Spleen (tissue), 11 donors: ENCODE results near the gene PTPRN2. TPM values are rescaled to one million over a fixed set of nuclear protein-coding genes. Genes with fewer than 3 reads are reported as not detected.

Source experiments
- DNase-seq: peaks from one replicate; pipeline ENCODE4 v3.0.0-alpha.2; 2020
- H3K27ac ChIP-seq, 8 donors: fragments of 200-600 bp; sonication (generic) in 7 of 8; 1 replicate in 4 of 8; 2 replicates in 4 of 8; pipeline versions ENCODE4 v1.5.0 to v1.8.0; 2016 to 2021; ENCODE audit warnings: inconsistent platforms in 4 of 8, mild to moderate bottlenecking in 4 of 8, moderate library complexity in 1 of 8
- H3K27me3 ChIP-seq, 7 donors: fragments of 200-600 bp; sonication (generic) in 6 of 7; replicated peaks in 1 of 7; 1 replicate in 4 of 7; 2 replicates in 3 of 7; pipeline versions ENCODE4 v1.5.0 to v1.8.0; 2016 to 2021; ENCODE audit warnings: inconsistent platforms in 3 of 7, mild to moderate bottlenecking in 1 of 7
- H3K36me3 ChIP-seq, 6 donors: fragments of 200-600 bp; sonication (generic) in 5 of 6; 1 replicate in 4 of 6; 2 replicates in 2 of 6; pipeline versions ENCODE4 v1.5.0 to v1.8.0; 2016 to 2021; ENCODE audit warnings: inconsistent platforms in 2 of 6
- H3K4me1 ChIP-seq, 6 donors: fragments of 200-600 bp; sonication (generic) in 5 of 6; 1 replicate in 3 of 6; 2 replicates in 3 of 6; pipeline versions ENCODE4 v1.5.0 to v1.8.0; 2016 to 2021; ENCODE audit warnings: inconsistent platforms in 3 of 6
- H3K4me3 ChIP-seq, 8 donors: fragments of 200-600 bp; sonication (generic) in 7 of 8; 1 replicate in 4 of 8; 2 replicates in 4 of 8; pipeline versions ENCODE4 v1.5.0 to v1.8.0; 2016 to 2021; ENCODE audit warnings: inconsistent platforms in 4 of 8, mild to moderate bottlenecking in 4 of 8, moderate library complexity in 2 of 8
- H3K9me3 ChIP-seq, 8 donors: fragments of 200-600 bp; sonication (generic) in 7 of 8; 1 replicate in 4 of 8; 2 replicates in 4 of 8; pipeline versions ENCODE4 v1.5.0 to v1.8.0; 2016 to 2021; ENCODE audit warnings: inconsistent platforms in 4 of 8
- POLR2A ChIP-seq, 3 donors: fragments of 450-650 bp; IDR thresholded peaks; one replicate each; pipeline ENCODE4 v1.5.1; 2017; ENCODE audit warnings: antibody characterized with exemption in 3 of 3, mild to moderate bottlenecking in 1 of 3
- POLR2AphosphoS5 ChIP-seq, 3 donors: sonication (generic); formaldehyde crosslinking; IDR thresholded peaks; one replicate each; pipeline ENCODE4 v1.5.1; 2017; ENCODE audit warnings: antibody characterized with exemption in 3 of 3
- WGBS, 5 donors: extraction: QIAGEN DNeasy Blood & Tissue Kit in 3 of 5; methylation state at CpG; one replicate each; pipeline versions ENCODE4 v1.1.5 to v1.1.7; 2013 to 2018; 5-methylcytosine and 5-hydroxymethylcytosine counted together
- intact Hi-C: fragments of 100-400 bp; cut with DNase I; formaldehyde crosslinking; loops from one replicate; pipeline ENCODE4 v1.15.0; 2023; ENCODE audit warnings: low total_unique reads
- polyA plus RNA-seq, 3 donors: library from polyadenylated mRNA; stranded (reverse); fragments of 200-250 nt; gene quantifications; one replicate each; pipeline ENCODE4 v1.2.1, GENCODE V29; 2013
- total RNA-seq, 7 donors: library from RNA; depleted of rRNA in 3 of 7; stranded (reverse); fragments of >200 nt in 3 of 7; fragmentation: NEBNext Ultra II Directional in 4 of 7; extraction: Animal tissue kit (Norgen Biotek cat#: 25700) in 4 of 7; gene quantifications; one replicate each; pipeline versions ENCODE4 v1.1.0 to v1.2.1, GENCODE V29; 2016 to 2021
- TF ChIP-seq, protein P1 (sequence below), 11 experiments: fragments of 200-600 bp in 7 of 11; fragments of 450-650 bp in 4 of 11; sonication (generic) in 4 of 11; IDR thresholded peaks in 8 of 11; conservative IDR thresholded peaks in 3 of 11; 1 replicate in 7 of 11; 2 replicates in 4 of 11; pipeline versions ENCODE4 v1.4.0 to v1.8.0; 2016 to 2021; ENCODE audit warnings: antibody characterized with exemption in 11 of 11, inconsistent platforms in 4 of 11, mild to moderate bottlenecking in 1 of 11
- donor health status: healthy with polysubstance abuse.
- donor health status: DM: no; HTN: no; CAD: no; lungs with moderate emphysema.
- donor health status: DM: no; HTN: no; CAD: no.
- donor health status: Bipolar disorder and iron deficiency.
- donor health status: healthy.
- donor health status: DM: no; HTN: no; CAD: no.
- donor health status: DM: yes; HTN: yes; CAD: no.

PTPRN2 gene
- total and polyA plus RNA-seq, 10 donors: 7.0 to 22.8 (median 16.8) TPM

- H3K9me3 ChIP-seq: no peaks in the 10 kb centered on the region
- WGBS, 5 donors: 87 to 91% (median 89%) methylated on average over 16 of the region's 16 CpGs
- TF ChIP-seq POLR2A (IDR thresholded peaks at IDR 0.05) (no peak), POLR2AphosphoS5 (IDR thresholded peaks at IDR 0.05) (no peak)
- TF ChIP-seq, protein P1, sequence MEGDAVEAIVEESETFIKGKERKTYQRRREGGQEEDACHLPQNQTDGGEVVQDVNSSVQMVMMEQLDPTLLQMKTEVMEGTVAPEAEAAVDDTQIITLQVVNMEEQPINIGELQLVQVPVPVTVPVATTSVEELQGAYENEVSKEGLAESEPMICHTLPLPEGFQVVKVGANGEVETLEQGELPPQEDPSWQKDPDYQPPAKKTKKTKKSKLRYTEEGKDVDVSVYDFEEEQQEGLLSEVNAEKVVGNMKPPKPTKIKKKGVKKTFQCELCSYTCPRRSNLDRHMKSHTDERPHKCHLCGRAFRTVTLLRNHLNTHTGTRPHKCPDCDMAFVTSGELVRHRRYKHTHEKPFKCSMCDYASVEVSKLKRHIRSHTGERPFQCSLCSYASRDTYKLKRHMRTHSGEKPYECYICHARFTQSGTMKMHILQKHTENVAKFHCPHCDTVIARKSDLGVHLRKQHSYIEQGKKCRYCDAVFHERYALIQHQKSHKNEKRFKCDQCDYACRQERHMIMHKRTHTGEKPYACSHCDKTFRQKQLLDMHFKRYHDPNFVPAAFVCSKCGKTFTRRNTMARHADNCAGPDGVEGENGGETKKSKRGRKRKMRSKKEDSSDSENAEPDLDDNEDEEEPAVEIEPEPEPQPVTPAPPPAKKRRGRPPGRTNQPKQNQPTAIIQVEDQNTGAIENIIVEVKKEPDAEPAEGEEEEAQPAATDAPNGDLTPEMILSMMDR (IDR thresholded peaks at IDR 0.05 in 8 of 11, conservative IDR thresholded peaks at IDR 0.05 in 3 of 11): no peak
- H3K27me3 ChIP-seq: peaks cover 0 to 23% (median 0%) of the 10 kb centered on the region in 7 donors
- DNase-seq: peak; percentile 70
- no peaks in the 10 kb centered on the region for H3K36me3 ChIP-seq
- H3K27ac ChIP-seq: no peak overlapping the region
- intact Hi-C loops: no loop called here
- no peaks in the 10 kb centered on the region for H3K4me1 ChIP-seq
- H3K4me3 ChIP-seq: no peak overlapping the region
Observed at GRCh38 chr7:158369866-158370265, 217.8 kb downstream of the PTPRN2 start.

DNA sequence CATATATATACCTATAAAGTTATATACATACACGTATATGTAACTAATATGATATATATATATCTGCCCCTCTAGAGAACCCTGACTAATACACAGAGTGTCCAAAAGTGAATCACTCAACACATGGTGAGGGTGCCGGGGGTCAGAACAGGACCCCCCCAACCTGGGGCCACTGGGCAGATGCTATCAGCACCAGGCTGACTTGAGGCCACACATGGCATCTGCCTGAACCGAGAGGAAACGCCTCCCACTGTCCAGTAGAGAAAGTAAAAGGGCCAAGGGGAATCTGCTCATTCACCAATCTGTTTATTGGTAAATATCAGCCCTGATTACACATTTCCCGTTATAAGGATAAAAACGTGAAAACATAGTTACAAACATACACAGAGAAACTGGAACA is 218.3 kb downstream of the PTPRN2 start:
- Histone ChIP-seq H3K36me3 (no peaks in the 10 kb centered on the region), H3K27me3 (peaks cover 0 to 20% (median 0%) of the 10 kb centered on the region in 7 donors), H3K4me1 (no peaks in the 10 kb centered on the region), H3K27ac (no peak overlapping the region), H3K9me3 (no peaks in the 10 kb centered on the region), H3K4me3 (no peak overlapping the region)
- peak; percentile 46 for DNase-seq
- intact Hi-C loops: no loop called here
- TF ChIP-seq, protein P1 (IDR thresholded peaks at IDR 0.05 in 8 of 11, conservative IDR thresholded peaks at IDR 0.05 in 3 of 11): no peak
- no peak for TF ChIP-seq POLR2AphosphoS5 (IDR thresholded peaks at IDR 0.05)
- no peak for TF ChIP-seq POLR2A (IDR thresholded peaks at IDR 0.05)
- 84 to 94% (median 86%) methylated on average over 6 of the region's 6 CpGs for WGBS, 5 donors

- 54 to 62% (median 57%) methylated on average over 7 of the region's 7 CpGs for whole genome bisulfite sequencing, 5 donors
- no peak for TF ChIP-seq POLR2A (IDR thresholded peaks at IDR 0.05)
- TF ChIP-seq POLR2AphosphoS5 (IDR thresholded peaks at IDR 0.05): no peak
- TF ChIP-seq, protein P1 (IDR thresholded peaks at IDR 0.05 in 8 of 11, conservative IDR thresholded peaks at IDR 0.05 in 3 of 11): no peak
- H3K4me3 ChIP-seq: no peak overlapping the region
- no peaks in the 10 kb centered on the region for H3K4me1 ChIP-seq
- no peaks in the 10 kb centered on the region for H3K9me3 ChIP-seq
- DNase-seq: peak; percentile 47
- no peaks in the 10 kb centered on the region for H3K36me3 ChIP-seq
- intact Hi-C loops: no loop called here
- no peak overlapping the region for H3K27ac ChIP-seq
- peaks cover 0 to 15% (median 0%) of the 10 kb centered on the region in 7 donors for H3K27me3 ChIP-seq
Observed at GRCh38 chr7:158368449-158368848, 219.2 kb downstream of the PTPRN2 start.

DNA sequence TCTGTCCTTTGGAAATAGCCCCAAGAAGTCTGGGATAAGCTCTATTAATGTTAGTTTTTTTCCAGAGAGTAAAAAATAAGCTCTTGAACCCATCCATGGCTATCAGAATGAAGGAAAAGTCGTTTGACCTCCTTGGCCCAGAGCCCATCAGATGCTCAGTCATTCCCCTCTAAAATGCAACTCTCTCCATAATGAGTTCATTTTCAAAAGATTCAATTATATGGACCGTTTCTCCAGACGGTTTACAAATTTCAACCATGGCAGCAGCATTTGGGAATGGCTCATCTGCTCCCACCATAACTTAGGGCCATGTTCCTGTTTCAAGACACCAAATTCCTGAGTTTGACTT is 220.0 kb downstream of the PTPRN2 start:
- DNase-seq: no peak
- H3K27me3 ChIP-seq: peaks cover 0 to 13% (median 0%) of the 10 kb centered on the region in 7 donors
- no peak for TF ChIP-seq POLR2AphosphoS5 (IDR thresholded peaks at IDR 0.05)
- TF ChIP-seq, protein P1 (IDR thresholded peaks at IDR 0.05 in 8 of 11, conservative IDR thresholded peaks at IDR 0.05 in 3 of 11): no peak
- TF ChIP-seq POLR2A (IDR thresholded peaks at IDR 0.05): no peak
- H3K4me3 ChIP-seq: no peak overlapping the region
- WGBS, 5 donors: 55 to 70% (median 62%) methylated on average over 3 of the region's 3 CpGs
- H3K4me1 ChIP-seq: no peaks in the 10 kb centered on the region
- no peaks in the 10 kb centered on the region for H3K9me3 ChIP-seq
- H3K36me3 ChIP-seq: no peaks in the 10 kb centered on the region
- intact Hi-C loops: no loop called here
- no peak overlapping the region for H3K27ac ChIP-seq
